ENCODE measurements around the gene CHMP6.

Gene CHMP6

GRCh38 chr17:80984749-80985148 lies 6.9 kb upstream of the CHMP6 start:
- H3K4me3 ChIP-seq (ENCODE audit: low read depth, low read length), result no peak overlapping the region
- in situ Hi-C loops (cut with HindIII; ENCODE audit: low sequenced_read_pairs), result no loop called here
- DNase-seq (ENCODE audit: low read depth), result peak; percentile 91
- TF ChIP-seq CTCF (IDR thresholded peaks at IDR 0.05; ENCODE audit: low read depth, low read length, missing control alignments), result peak; percentile 59

GRCh38 chr17:80986046-80986445 lies 5.6 kb upstream of the CHMP6 start:
- DNase-seq (ENCODE audit: low read depth), result no peak
- in situ Hi-C loops (cut with HindIII; ENCODE audit: low sequenced_read_pairs), result no loop called here
- TF ChIP-seq CTCF (IDR thresholded peaks at IDR 0.05; ENCODE audit: low read depth, low read length, missing control alignments), result no peak
- H3K4me3 ChIP-seq (ENCODE audit: low read depth, low read length), result no peak overlapping the region

- TF ChIP-seq CTCF (IDR thresholded peaks at IDR 0.05; ENCODE audit: low read depth, low read length, missing control alignments), result no peak
- no peak overlapping the region for H3K4me3 ChIP-seq (ENCODE audit: low read depth, low read length)
- in situ Hi-C loops (cut with HindIII; ENCODE audit: low sequenced_read_pairs), result no loop called here
- no peak for DNase-seq (ENCODE audit: low read depth)
Observed at GRCh38 chr17:80986816-80987475, 4.7 kb upstream of the CHMP6 start.

- TF ChIP-seq CTCF (IDR thresholded peaks at IDR 0.05; ENCODE audit: low read depth, low read length, missing control alignments), result no peak
- in situ Hi-C loops (cut with HindIII; ENCODE audit: low sequenced_read_pairs), result no loop called here
Observed at GRCh38 chr17:80987941-80988461, 3.6 kb upstream of the CHMP6 start.

GRCh38 chr17:80989586-80989913 lies 2.1 kb upstream of the CHMP6 start:
- no peak overlapping the region for H3K4me3 ChIP-seq (ENCODE audit: low read depth, low read length)
- no peak for TF ChIP-seq CTCF (IDR thresholded peaks at IDR 0.05; ENCODE audit: low read depth, low read length, missing control alignments)
- no peak for DNase-seq (ENCODE audit: low read depth)
- in situ Hi-C loops (cut with HindIII; ENCODE audit: low sequenced_read_pairs), result no loop called here

More at GRCh38 chr17:80987941-80988461, 3.6 kb upstream of the CHMP6 start:
- DNase-seq (ENCODE audit: low read depth), result no peak
- no peak overlapping the region for H3K4me3 ChIP-seq (ENCODE audit: low read depth, low read length)

GRCh38 chr17:80990921-80991644 lies 558 bp upstream of the CHMP6 start:
- DNase-seq (ENCODE audit: low read depth), result no peak
- H3K4me3 ChIP-seq (ENCODE audit: low read depth, low read length), result peak overlapping the region; percentile 62
- in situ Hi-C loops (cut with HindIII; ENCODE audit: low sequenced_read_pairs), result no loop called here
- no peak for TF ChIP-seq CTCF (IDR thresholded peaks at IDR 0.05; ENCODE audit: low read depth, low read length, missing control alignments)

Data from astrocyte of the cerebellum (primary cell).